Activated CD8-positive, alpha-beta T cell treated with anti-CD3 and anti-CD28 coated beads for 36 hours (primary cell): ENCODE measurements around the gene ZC3H12D. TPM values are rescaled to one million over a fixed set of nuclear protein-coding genes. Genes with fewer than 3 reads are reported as not detected.
A peak's percentile ranks its signal among the peaks of the same experiment; 100 is the strongest.

ENCODE experiments used
- ATAC-seq: fragments of 200-7000 bp; cut with Tn5 transposase; one replicate; pipeline ENCODE4 v1.10.0; 2021; ENCODE audit warnings: mild to moderate bottlenecking, moderate library complexity
- CTCF ChIA-PET: fragments of 350-600 bp; sonication (Branson Sonifier 250); formaldehyde crosslinking; loops from one replicate; lab custom pipeline; 2021; ENCODE audit warnings: antibody characterized with exemption; lab: Charles Lee
- POLR2A ChIA-PET: fragments of 350-600 bp; sonication (Branson Sonifier 250); formaldehyde crosslinking; loops from one replicate; lab custom pipeline; 2021; ENCODE audit warnings: antibody characterized with exemption; lab: Charles Lee
- DNase-seq: peaks from one replicate; pipeline ENCODE4 v3.0.0-alpha.2; 2020
- H3K27ac Mint-ChIP-seq: one replicate; pipeline ENCODE4 v1.8.0; 2021; ENCODE audit warnings: mild to moderate bottlenecking, mixed read lengths
- H3K27me3 Mint-ChIP-seq: one replicate; pipeline ENCODE4 v1.8.0; 2021; ENCODE audit warnings: mixed read lengths
- H3K36me3 Mint-ChIP-seq: one replicate; pipeline ENCODE4 v1.8.0; 2021; ENCODE audit warnings: low read depth, mixed read lengths
- H3K4me1 Mint-ChIP-seq: one replicate; pipeline ENCODE4 v1.8.0; 2021; ENCODE audit warnings: low read depth, mixed read lengths
- H3K4me3 Mint-ChIP-seq: one replicate; pipeline ENCODE4 v1.8.0; 2021; ENCODE audit warnings: mild to moderate bottlenecking, moderate library complexity, mixed read lengths
- H3K9me3 Mint-ChIP-seq: one replicate; pipeline ENCODE4 v1.8.0; 2021; ENCODE audit warnings: mixed read lengths
- intact Hi-C: fragments of 100-400 bp; cut with micrococcal nuclease; formaldehyde crosslinking; loops from one replicate; pipeline ENCODE4 v1.10.0; 2022
- total RNA-seq, 2 experiments: library from RNA; stranded (reverse); gene quantifications; one replicate each; pipeline ENCODE4 v1.2.3, GENCODE V29; 2021
- TF ChIP-seq, protein P1 (sequence below): fragments of 200-600 bp; IDR thresholded peaks from one replicate; pipeline ENCODE4 v1.8.0; 2022; ENCODE audit warnings: antibody characterized with exemption, mild to moderate bottlenecking

The ZC3H12D gene
- total RNA-seq, 2 experiments from 2014 or later = 37.7 to 39.0 TPM

DNA sequence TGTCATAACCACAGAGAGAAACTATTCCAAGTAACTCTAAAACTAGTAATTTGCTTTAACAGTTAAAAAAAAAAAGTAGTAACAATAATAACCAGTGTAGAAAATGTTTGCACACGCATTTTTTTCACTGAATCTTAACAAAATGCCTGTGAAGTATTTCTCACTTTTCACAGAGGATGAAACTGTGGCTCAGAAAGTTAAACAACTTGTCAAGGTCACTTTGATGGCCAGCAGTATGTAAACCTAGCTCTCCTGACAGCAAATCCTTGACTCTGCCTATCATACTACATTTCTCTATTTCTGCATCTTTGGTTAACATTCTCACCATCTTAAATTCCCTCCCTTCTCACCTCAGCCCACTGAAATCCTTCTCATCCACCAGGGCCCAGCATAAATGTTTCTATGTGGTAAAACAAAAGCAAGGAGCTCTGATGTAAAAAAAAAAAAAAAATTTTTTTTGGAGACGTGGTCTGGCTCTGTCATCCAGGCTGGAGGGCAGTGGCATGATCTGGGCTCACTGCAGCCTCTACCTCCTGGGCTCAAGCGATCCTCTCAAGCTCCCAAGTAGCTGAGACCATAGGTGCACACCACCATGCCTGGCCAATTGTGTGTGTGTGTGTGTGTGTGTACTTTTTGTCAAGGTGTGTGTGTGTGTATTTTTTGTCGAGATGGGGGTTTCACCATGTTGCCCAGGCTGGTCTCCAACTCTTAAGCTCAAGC lies 26.1 kb upstream of the ZC3H12D start:
- H3K4me3 Mint-ChIP-seq = no peak overlapping the region
- no peak for DNase-seq
- intact Hi-C loops = no loop called here
- peak overlapping the region; percentile 89 for H3K27ac Mint-ChIP-seq
- no peak for ATAC-seq
- no peaks in the 10 kb centered on the region for H3K27me3 Mint-ChIP-seq
- peaks cover 38% of the 10 kb centered on the region for H3K36me3 Mint-ChIP-seq
- ChIA-PET CTCF (interaction anchor here (0.5 to 3.3 kb wide), 6 partner anchors 8 to 79 kb away, joined by 3 to 12 read pairs (median 4); no protein-coding TSS in a partner anchor), POLR2A (interaction anchor here (0.7 to 1.2 kb wide), 4 partner anchors 22 to 434 kb away, joined by 3 to 5 read pairs (median 4); partner anchors contain the start of gene ZC3H12D)
- TF ChIP-seq, protein P1, sequence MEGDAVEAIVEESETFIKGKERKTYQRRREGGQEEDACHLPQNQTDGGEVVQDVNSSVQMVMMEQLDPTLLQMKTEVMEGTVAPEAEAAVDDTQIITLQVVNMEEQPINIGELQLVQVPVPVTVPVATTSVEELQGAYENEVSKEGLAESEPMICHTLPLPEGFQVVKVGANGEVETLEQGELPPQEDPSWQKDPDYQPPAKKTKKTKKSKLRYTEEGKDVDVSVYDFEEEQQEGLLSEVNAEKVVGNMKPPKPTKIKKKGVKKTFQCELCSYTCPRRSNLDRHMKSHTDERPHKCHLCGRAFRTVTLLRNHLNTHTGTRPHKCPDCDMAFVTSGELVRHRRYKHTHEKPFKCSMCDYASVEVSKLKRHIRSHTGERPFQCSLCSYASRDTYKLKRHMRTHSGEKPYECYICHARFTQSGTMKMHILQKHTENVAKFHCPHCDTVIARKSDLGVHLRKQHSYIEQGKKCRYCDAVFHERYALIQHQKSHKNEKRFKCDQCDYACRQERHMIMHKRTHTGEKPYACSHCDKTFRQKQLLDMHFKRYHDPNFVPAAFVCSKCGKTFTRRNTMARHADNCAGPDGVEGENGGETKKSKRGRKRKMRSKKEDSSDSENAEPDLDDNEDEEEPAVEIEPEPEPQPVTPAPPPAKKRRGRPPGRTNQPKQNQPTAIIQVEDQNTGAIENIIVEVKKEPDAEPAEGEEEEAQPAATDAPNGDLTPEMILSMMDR = no peak
- H3K9me3 Mint-ChIP-seq = no peaks in the 10 kb centered on the region
- peaks cover 54% of the 10 kb centered on the region for H3K4me1 Mint-ChIP-seq

GRCh38 chr6:149508485-149508884 lies 23.7 kb upstream of the ZC3H12D start:
- POLR2A ChIA-PET = interaction anchor here (0.9 to 2.8 kb wide), 5 partner anchors 9 to 24 kb away, joined by 3 to 12 read pairs (median 4); partner anchors contain the start of gene ZC3H12D
- peak; percentile 83 for ATAC-seq
- CTCF ChIA-PET = interaction anchor here (0.8 to 3.3 kb wide), 9 partner anchors 9 to 480 kb away, joined by 3 to 19 read pairs (median 4); no protein-coding TSS in a partner anchor

DNA sequence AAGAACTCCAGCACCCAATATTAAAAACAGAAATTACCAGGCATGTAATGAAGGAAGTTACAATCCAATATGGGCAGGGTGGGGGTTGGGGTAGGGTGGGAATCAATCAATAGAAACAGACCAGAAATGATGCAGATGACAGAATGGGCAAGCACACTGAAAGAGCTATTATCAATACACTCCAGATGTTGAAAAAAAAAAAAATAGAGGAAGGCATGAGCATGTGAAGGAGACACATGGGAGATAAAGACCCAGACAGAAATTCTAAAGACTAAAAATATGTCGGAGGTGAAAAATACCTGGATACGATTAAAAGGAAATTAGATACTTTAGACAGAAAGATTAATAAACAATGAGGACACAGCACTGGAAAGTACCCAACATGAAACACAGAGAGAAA lies 19.1 kb upstream of the ZC3H12D start:
- CTCF ChIA-PET = interaction anchor here (0.6 to 5.4 kb wide), 8 partner anchors 9 to 106 kb away, joined by 3 to 41 read pairs (median 7); partner anchors contain the start of gene ZC3H12D
- Mint-ChIP-seq H3K27ac (peak overlapping the region; percentile 55), H3K4me1 (peaks cover 58% of the 10 kb centered on the region), H3K9me3 (no peaks in the 10 kb centered on the region), H3K4me3 (no peak overlapping the region), H3K36me3 (peaks cover 42% of the 10 kb centered on the region), H3K27me3 (no peaks in the 10 kb centered on the region)
- ATAC-seq (no peak), DNase-seq (no peak)
- intact Hi-C loops = no loop called here
- TF ChIP-seq, protein P1 = no peak
- POLR2A ChIA-PET = interaction anchor here (4.5 kb wide), 1 partner anchor 19 kb away, joined by 22 read pairs; the partner anchor contains the start of gene ZC3H12D

More at GRCh38 chr6:149508485-149508884, 23.7 kb upstream of the ZC3H12D start:
- TF ChIP-seq, protein P1 = no peak
- peak overlapping the region; percentile 42 for H3K4me3 Mint-ChIP-seq
- intact Hi-C loops = loop anchor here (2.0 kb wide), 1 partner anchor 24 kb away; the partner anchor contains the start of gene ZC3H12D
- H3K4me1 Mint-ChIP-seq = peaks cover 52% of the 10 kb centered on the region
- H3K36me3 Mint-ChIP-seq = peaks cover 38% of the 10 kb centered on the region
- peak overlapping the region; percentile 99 for H3K27ac Mint-ChIP-seq
- H3K27me3 Mint-ChIP-seq = no peaks in the 10 kb centered on the region
- H3K9me3 Mint-ChIP-seq = no peaks in the 10 kb centered on the region
- DNase-seq = peak; percentile 53

DNA sequence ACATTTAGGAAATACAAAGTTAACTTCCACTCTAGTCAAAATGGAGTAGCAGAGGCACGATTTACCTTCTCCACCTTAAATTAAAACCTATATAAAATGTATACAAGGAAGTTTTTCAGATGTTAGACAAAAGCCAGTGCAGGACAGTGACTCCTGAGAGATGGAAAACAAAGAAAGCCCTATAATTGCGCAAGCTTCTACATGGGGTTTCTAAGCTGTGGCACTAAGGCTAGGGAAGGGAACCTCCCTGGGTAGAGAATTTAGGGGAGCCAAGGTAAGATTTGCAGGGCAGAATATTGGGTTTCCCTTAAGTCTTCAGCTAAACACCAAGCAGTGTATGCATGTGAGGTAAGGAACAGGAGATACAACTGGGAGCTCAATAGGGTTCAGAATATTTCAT lies 18.5 kb upstream of the ZC3H12D start:
- intact Hi-C loops = no loop called here
- ChIA-PET POLR2A (interaction anchor here (1.1 to 4.5 kb wide), 2 partner anchors 18 to 24 kb away, joined by 4 to 22 read pairs; partner anchors contain the start of gene ZC3H12D), CTCF (interaction anchor here (1.2 to 5.4 kb wide), 9 partner anchors 8 to 71 kb away, joined by 3 to 41 read pairs (median 7); partner anchors contain the start of gene ZC3H12D)
- Mint-ChIP-seq H3K27me3 (no peaks in the 10 kb centered on the region), H3K36me3 (peaks cover 39% of the 10 kb centered on the region), H3K27ac (peak overlapping the region; percentile 53), H3K9me3 (no peaks in the 10 kb centered on the region), H3K4me3 (no peak overlapping the region), H3K4me1 (peaks cover 58% of the 10 kb centered on the region)
- ATAC-seq (no peak), DNase-seq (no peak)
- TF ChIP-seq, protein P1 = no peak
